HG02623 (cell line): ENCODE data around the gene SH3RF2.
"Not testable (repeated sequence)": the region's sequence is repeated elsewhere in the genome, so short reads cannot be mapped to it uniquely, and the experiment has no call there.

Experiments used
- ATAC-seq: cut with Tn5 transposase; IDR thresholded peaks from one replicate; pipeline ENCODE4 v1.9.1; 2021; ENCODE audit warnings: moderate library complexity; ENCODE audit not compliant: unreplicated experiment

SH3RF2 gene

DNA sequence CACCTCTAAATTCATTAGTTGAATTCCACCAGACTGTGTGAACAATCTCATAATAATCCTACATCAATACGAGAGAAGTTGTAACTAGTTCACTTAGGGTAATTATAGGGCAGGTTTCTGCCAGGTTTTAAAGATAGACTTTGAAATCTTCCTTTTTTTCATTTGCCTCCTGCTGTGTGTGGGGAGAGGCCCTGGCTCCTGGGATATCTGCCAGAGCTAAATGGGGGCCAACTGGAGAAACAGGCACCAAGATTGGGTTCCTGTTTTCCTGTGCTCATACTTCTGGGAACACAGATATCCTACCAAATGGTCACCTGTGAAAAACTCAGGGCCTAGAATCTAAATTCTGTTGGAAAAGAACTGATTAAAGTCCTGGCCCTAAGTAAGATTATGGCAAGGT lies 42.3 kb downstream of the SH3RF2 start:
- ATAC-seq = no peak

DNA sequence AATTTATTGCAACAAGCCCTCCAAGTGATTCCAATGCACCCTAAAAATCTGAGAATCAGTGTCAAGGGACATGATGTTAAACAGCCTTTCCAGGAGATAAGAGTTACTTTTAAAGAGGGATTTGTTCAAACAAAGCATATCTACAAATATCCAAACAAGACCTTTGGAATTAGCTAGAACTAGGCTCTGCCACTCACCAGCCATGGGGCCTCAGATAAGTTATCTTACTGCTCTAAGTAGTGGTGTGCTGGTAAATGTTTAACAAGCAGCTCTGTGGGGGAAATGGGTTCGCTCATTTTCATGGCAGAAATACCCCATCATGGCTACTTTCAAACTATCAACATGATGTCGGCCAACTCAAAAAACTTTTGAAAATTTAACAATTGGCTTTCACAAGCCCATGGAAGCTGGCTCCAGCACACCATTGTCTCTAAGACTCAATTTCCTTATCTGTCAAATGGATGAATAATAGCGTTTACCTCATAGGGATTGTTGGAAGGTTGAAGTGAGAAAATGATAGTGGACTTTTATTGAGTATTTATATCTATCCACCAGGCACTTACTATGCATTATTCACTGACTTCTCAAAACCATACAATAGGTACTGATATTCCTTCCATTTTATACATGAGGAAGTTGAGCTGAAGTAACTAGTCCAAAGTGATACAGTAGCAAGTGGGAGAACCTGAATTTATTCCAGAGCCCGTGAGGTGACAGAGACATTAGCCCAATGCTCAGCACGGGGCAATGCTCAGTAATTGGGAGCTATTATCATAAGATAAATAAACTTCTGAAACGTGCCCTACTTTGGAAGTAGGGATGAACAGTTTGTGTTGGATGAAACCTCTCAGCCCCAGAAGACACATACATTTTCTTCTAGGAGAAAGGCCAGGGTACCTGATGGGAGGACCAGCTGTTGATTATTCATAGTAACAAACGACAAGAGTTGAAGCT lies 43.2 kb downstream of the SH3RF2 start:
- ATAC-seq = no peak

DNA sequence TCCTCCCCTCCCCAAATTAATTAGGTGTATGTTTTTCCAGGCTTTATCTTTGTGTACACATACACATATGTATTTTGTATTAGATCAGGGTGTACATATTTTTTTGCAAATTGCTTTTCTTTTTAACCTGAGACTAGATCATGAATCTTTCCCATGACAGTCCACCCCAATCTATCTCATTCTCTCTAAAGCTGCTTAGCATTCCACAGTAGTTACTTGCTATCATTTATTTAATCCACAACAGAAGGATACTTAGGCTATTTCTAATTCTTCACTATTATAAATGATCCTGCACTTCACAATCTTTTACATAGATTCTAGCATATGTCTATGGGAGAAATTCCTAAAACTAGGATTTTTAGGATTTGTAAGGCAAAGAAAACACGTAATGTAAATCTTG lies 43.9 kb downstream of the SH3RF2 start:
- no peak for ATAC-seq

DNA sequence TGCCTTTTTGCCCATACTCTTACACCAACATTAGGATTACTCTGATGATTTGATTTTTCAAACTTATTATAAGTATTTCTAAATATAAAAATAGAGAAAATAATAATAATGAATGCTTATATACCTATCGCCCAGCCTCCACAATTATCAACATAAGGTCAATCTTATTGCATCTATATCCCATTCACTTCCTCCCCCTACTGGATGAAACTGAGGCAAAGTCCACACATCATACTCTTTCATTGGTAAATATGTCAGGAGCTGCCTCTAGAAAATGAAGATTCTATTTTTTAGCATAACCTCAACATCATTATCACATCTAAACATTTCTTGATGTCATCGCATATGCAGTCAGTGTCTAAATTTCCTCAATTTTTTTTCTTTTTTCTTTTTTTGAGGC lies 44.3 kb downstream of the SH3RF2 start:
- ATAC-seq = no peak

DNA sequence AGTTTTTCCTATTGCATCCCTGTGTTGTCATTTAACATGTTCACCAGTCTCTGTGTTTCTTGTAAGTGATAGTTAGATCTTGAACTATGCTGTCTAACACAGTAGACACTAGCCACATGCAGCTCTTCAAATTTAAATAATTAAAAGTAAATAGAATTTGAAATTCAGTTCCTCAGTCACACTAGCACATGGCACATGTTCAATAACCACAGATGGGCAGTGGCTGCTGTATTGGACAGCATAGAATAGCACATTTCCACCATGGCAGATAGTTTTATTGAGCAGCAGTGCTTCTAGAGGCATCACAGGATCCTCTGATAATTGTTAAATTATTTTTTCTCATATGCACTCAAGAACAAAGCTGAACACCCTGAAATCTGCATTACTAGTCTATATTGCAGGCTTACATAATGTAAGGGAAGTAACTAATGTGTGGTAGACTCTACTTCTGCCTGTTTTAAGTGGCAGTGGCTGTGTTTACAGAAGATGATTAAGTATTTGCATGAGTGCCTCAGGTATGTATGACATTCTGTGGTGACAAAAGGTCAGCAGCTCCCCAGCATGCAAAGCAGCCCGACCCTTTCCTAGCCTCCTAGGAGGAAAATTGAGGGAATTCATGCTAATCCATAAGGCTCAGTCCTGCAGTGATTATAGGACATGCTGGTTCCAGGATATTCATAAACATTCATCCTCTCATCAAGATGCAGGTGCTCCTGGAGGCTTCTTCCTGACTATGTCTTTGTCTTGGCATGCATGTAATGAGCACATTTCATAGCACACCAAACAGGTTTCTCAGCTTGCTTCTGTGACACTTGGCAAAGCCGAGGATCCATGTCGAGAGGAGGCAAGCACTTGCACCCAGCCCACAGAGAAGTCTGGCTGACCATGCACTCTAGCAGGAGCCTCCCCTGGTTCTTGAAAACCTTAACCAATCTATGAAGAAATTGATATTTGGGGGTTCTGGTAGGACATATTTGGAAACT lies 45.5 kb downstream of the SH3RF2 start:
- ATAC-seq = no peak

DNA sequence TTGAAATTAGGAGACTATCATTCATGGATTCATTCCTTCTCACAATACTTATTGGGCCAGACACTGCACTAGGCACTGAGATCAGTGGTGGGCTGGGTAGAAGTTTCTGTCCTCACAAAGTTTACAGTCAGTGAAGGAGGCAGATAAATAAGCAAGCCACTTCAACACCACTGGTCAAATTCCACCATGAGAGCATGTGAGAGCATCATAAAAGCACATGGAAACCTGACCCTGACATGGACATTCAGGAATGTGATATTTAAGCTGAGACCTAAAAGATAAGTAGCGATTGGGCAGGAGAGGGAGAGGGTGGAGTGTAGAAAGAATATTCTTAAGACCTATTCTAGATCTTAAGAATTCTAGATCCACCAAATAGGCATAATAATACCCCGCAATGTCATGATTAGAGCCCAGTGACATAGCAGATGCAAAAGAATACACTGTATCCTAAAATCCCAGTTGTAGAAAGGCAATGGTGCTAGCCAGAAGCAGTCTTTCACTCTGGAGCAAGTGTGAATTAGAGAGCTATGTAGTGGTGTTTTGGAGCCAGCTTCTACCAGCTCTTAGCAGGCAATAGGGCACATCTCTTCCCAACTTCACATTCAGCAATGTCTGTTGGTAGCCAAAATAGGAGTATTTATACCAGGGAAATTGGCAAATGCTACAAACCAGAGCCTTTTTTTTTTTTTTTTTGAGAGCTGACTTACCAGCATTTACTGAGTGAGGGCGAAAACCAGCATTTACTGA lies 46.4 kb downstream of the SH3RF2 start:
- ATAC-seq = no peak

DNA sequence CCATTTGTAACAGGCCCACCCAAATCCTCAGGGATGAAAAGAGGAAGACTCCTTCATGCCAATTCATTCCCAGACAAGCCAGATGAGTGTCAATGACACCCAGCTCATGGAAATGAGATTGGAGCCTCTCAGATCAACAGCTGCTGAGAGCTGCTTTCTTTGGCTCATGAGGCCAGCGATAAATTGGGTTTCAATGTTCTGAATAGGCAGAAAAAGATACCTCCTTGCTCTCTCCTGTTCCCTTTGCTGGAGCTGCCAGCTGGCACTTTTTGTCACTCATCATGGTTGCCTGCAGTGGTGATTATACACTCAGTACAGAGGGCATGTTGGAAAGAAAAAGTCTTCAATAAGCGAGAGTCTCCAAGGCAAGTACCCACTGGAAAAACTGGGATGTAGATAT lies 47.1 kb downstream of the SH3RF2 start:
- ATAC-seq = no peak

DNA sequence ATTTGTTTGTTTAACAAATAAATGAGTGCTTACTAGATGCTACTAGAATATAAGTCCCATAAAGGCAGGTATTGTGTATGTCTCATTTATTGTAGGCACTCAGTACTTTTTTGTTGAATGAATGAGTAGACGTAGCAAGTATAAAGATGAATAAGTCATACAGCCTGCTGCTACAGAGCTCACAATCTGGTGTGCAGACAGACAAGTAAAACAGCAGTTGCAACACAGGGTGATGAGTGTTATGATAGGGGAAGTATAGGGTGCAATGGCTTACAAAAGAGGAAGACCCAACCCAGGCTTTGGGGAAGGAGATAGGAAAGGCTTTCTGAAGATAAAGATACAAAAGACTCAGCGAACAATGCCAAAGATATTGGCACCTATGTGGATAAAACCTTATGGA lies 47.7 kb downstream of the SH3RF2 start:
- ATAC-seq = no peak

DNA sequence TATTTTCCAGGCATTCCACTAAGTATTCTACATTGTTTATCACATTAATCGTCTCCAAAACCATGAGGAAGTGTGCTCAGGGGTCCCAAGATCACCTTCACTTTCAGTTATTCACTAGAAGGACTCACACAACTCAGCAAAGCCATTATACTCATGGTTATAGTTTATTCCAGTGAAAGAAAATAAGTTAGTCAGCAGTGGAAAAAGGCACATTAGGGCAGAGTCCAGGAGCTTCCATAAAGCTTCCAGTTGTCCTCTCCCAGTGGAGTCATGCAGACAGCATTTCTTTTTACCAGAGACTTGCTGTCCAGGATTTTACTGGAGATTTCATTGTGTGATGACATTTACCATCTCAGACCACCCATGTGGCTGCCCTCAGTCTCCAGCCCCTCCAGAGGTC lies 51.5 kb downstream of the SH3RF2 start:
- no peak for ATAC-seq

DNA sequence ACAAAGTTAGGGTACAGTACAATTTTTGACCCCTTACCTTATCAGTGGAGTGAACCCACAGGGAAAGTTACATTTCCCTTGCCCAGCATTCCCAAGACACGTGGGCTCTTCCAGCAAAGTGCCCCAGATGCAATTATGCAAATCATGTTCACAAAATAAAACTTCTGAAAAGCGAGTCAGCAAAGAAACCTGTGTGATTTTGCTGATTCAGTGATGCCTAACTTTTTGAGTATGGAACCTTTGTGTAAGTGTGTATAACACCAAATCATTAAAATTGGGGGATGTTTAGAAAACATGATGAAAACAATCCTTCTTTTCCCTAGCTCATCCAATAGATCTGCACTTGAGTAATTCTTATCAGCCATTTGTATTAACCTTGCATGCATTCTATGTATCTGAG lies 52.6 kb downstream of the SH3RF2 start:
- ATAC-seq = no peak

DNA sequence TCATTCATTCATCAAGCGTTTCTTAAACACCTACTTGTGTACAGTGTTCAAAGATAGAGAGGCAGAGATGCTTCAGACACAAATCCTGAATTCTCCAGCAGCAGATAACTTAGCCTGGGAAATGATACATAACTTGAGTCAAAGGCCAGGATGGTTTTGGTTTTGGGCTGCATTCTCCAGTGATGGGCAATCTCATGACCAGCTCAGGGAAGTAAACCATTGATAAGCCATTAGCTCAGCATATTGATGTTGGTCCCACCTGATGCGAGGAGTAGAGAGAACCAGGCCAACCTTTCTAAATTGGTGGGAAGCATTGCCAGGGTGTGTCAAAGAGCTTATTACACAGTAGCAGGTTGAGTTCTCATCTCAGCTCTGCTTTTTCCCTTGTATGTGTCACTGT lies 53.0 kb downstream of the SH3RF2 start:
- no peak for ATAC-seq

DNA sequence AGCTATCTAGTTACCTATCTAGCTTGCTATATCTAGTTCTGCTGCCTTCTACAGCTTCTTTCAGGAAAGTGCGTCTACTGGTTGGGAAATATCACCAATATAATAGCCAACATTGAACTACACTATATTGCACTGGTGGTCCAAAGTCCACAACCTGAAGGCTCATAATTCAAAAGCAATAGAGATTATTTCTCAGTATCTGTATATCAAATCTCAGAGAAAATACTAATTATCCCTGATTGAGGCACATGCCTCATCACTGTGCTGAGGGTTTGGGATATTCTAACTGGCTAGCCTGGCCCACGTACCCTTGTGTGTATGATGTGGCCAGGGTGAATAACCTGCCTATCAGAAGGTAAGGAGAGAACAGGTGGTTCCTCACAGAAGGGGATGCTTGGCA lies 53.8 kb downstream of the SH3RF2 start:
- no peak for ATAC-seq

DNA sequence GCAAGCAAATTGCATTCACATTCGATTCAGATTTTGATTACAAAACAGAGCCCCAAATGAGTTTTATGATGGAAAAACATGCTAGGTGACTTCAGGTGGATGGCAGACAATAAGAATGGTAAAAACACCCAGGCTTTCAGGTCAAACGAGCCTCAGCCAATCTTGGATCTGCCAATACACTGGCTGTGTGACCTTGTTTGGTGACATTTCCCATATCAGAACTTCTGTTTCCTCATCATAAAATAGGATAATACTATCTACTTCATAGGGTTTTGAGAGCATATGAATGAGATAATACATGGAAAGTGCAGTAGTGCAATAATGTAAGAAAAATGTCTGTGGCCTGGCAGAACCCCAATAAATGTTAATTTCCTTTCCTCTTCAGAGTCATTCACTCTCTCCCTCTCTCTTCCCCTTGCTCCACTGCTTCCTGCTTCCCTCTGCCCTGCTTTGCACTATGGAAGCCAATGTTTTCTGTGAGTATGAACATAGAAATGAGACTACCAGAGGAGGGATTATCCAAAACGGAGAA lies 54.7 kb downstream of the SH3RF2 start:
- no peak for ATAC-seq

DNA sequence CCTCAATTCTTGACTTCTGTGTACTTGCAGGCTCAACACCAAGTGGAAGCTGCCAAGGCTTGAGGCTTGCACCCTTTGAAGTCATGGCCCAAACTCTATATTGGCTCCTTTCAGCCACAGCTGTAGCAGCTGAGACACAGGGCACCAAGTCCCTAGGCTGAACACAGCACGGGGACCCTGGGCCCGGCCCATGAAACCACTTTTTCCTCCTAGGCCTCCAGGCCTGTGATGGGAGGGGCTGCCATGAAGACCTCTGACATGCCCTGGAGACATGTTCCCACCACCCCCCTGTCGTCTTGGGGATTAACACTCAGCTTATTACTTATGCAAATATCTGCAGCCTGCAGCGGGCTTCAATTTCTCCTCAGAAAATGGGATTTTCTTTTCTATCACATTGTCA lies 57.2 kb downstream of the SH3RF2 start:
- ATAC-seq = not testable (repeated sequence)

DNA sequence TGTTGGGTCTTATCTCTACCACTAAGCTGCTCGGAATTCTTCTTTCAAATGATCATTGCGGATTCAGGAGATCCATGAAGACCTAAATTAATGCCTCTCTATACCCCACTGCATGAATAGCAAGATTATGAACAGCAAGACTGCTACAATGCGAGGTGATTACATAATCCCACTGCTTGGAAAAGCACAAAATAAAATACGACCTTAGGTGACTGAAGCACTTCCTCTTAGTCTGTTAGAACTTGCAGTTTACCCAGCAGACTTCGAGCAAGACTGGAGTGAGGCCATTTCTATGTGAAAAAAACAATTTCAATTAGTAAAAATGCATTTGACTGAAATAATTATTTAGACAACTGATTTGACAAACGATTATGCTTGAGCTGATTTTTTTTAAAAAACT lies 59.8 kb downstream of the SH3RF2 start:
- no peak for ATAC-seq

DNA sequence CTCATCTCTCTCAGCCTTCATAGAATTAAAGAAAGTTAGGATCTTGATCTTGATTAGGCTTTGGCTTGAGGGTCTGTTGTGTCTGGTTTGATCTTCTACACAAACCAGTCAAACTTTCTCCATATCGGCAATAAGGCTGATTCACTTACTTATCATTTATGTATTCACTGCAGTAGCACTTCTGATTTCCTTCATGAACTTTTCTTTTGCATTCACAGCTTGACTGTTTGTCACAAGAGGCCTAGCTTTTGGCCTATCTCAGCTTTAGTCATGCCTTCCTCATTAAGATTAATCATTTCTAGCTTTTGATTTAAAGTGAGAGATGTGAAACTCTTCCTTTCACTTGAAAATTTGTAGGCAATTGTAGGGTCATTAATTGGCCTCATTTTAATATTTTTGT lies 62.8 kb downstream of the SH3RF2 start:
- no peak for ATAC-seq

DNA sequence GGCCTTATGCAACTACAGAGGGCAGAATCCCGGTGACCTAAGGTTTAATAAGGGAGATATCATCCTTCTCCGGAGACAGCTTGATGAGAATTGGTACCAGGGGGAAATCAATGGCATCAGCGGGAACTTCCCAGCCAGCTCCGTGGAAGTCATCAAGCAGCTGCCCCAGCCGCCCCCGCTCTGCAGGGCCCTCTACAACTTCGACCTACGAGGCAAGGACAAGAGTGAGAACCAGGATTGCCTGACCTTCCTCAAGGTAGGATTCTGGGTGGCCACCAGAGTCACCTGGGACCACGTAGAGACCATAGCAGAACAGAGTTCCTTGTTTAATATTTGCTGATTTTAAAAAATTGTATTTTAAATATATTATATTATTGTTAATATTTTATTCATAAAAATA lies 63.7 kb downstream of the SH3RF2 start:
- ATAC-seq = no peak

DNA sequence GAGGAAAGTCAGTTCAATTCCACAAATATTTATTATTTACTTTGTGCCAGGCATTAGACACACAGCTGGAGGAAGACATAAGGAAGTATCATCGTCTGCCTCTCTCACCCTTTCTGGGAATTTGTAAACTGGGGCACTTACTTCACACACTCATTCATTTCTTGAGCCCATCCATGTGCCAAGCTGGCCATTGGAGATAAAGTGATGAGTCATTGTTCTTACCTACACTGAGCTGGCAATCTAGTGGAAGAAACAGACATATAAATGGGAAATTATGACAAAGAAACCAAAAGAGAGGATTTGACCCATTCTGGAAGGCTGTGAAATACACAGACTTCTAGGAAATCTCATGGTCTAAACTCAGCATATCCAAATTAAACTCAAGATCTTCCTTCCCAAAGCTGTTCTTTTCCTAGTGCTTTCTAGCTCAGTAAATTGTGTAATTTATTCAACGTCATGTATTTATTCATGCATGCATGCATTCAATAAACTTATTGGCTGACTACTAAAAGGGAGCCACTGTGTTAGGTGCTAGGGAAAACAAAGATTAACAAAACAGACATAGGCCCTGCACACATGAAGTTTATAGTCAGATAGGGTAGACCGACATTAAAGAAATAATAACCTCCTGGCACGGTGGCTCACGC lies 65.3 kb downstream of the SH3RF2 start:
- ATAC-seq = no peak

DNA sequence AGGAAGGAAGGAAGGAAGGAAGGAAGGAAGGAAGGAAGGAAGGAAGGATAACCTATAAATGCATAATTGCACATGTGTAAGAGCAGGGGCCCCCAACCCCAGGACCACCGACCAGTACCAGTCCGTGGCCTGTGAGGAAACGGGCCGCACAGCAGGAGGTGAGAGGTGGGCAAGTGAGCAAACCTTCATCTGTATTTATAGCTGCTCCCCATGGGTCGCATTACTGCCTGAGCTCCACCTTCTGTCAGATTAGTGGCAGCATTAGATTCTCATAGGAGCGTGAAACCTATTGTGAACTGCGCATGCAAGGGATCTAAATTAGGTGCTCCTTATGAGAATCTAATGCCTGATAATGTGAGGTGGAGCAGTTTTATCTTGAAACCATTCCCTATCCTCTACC lies 66.1 kb downstream of the SH3RF2 start:
- ATAC-seq = no peak

DNA sequence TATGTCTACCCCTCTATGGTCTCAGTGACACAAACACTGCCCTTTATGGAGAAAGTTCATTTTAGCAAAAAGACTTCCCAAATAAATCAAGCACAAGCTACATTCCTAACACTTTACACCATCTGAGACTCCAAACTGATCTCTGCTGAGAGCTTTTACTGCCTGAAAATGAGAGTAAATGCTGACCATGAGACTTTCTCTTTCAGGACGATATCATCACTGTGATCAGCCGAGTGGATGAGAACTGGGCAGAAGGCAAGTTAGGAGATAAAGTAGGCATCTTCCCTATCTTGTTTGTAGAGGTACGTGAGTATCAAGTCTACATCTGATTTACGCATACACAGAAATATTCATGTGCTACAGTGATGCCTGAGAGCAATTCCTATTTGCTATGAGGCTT lies 67.5 kb downstream of the SH3RF2 start:
- ATAC-seq = no peak
